ENCODE data around the gene UNC13B. TPM values are rescaled to one million over a fixed set of nuclear protein-coding genes. Genes with fewer than 3 reads are reported as not detected.

UNC13B gene
- total RNA-seq, 1 experiment from 2014 or later = 9.8 TPM

GRCh38 chr9:35267710-35268109, 105.9 kb downstream of the UNC13B start:
- Histone ChIP-seq H3K27me3 (ENCODE audit: low read length) (no peaks in the 10 kb centered on the region), H3F3A (ENCODE audit: low read length, unreplicated experiment) (no peaks in the 10 kb centered on the region), H3K4me3 (ENCODE audit: low read length) (no peak overlapping the region), H3K27ac (ENCODE audit: low read length) (no peak overlapping the region), H3K36me3 (ENCODE audit: low read depth, low read length) (no peaks in the 10 kb centered on the region), H3K4me2 (ENCODE audit: low read length) (no peak overlapping the region), H3K4me1 (ENCODE audit: insufficient read depth, low read length) (peaks cover 9% of the 10 kb centered on the region), H3K9me2 (replicated peaks; ENCODE audit: low read length) (no peaks in the 10 kb centered on the region), H3K9ac (ENCODE audit: low read length) (no peak overlapping the region), H2AFZ (ENCODE audit: low read length) (no peak overlapping the region), H3K9me3 (ENCODE audit: low read length) (no peaks in the 10 kb centered on the region), H3K79me2 (ENCODE audit: low read length) (no peaks in the 10 kb centered on the region), H4K20me1 (ENCODE audit: low read length) (no peaks in the 10 kb centered on the region)
- ATAC-seq = no peak
- intact Hi-C loops (cut with micrococcal nuclease) = no loop called here
- TF ChIP-seq EZH2 (IDR thresholded peaks at IDR 0.05; ENCODE audit: low read length, unreplicated experiment) = no peak
- no peak for TF ChIP-seq EZH2phosphoT487 (IDR thresholded peaks at IDR 0.05; ENCODE audit: borderline replicate concordance, low read length)
- no peak for TF ChIP-seq CTCF (conservative IDR thresholded peaks at IDR 0.05; ENCODE audit: low read depth, low read length)
- POLR2A ChIA-PET (ENCODE audit: unreplicated experiment) = no interaction called here
- CTCF ChIA-PET = no interaction called here
- no peak for DNase-seq
- no TSS peak for BruUV-seq (replicated peaks)

GRCh38 chr9:35269919-35270318, 108.1 kb downstream of the UNC13B start:
- H2AFZ ChIP-seq (ENCODE audit: low read length) = no peak overlapping the region
- no TSS peak for BruUV-seq (replicated peaks)
- no peaks in the 10 kb centered on the region for H3K9me3 ChIP-seq (ENCODE audit: low read length)
- ChIA-PET POLR2A (ENCODE audit: unreplicated experiment) (no interaction called here), CTCF (interaction anchor here (0.7 kb wide), 1 partner anchor 11 kb away, joined by 3 read pairs; no protein-coding TSS in a partner anchor)
- no peak overlapping the region for H3K4me3 ChIP-seq (ENCODE audit: low read length)
- H3K4me2 ChIP-seq (ENCODE audit: low read length) = no peak overlapping the region
- H3K4me1 ChIP-seq (ENCODE audit: insufficient read depth, low read length) = peaks cover 19% of the 10 kb centered on the region
- ATAC-seq (no peak), DNase-seq (no peak)
- no peaks in the 10 kb centered on the region for H3K79me2 ChIP-seq (ENCODE audit: low read length)
- intact Hi-C loops (cut with micrococcal nuclease) = loop anchor here (5.0 kb wide), 1 partner anchor 202 kb away; no protein-coding TSS in a partner anchor
- H3K27me3 ChIP-seq (ENCODE audit: low read length) = no peaks in the 10 kb centered on the region
- H3K9me2 ChIP-seq (replicated peaks; ENCODE audit: low read length) = no peaks in the 10 kb centered on the region
- H4K20me1 ChIP-seq (ENCODE audit: low read length) = no peaks in the 10 kb centered on the region
- H3F3A ChIP-seq (ENCODE audit: low read length, unreplicated experiment) = peaks cover 3% of the 10 kb centered on the region
- TF ChIP-seq CTCF (conservative IDR thresholded peaks at IDR 0.05; ENCODE audit: low read depth, low read length) (no peak), EZH2 (IDR thresholded peaks at IDR 0.05; ENCODE audit: low read length, unreplicated experiment) (no peak), EZH2phosphoT487 (IDR thresholded peaks at IDR 0.05; ENCODE audit: borderline replicate concordance, low read length) (no peak)
- no peaks in the 10 kb centered on the region for H3K36me3 ChIP-seq (ENCODE audit: low read depth, low read length)
- H3K27ac ChIP-seq (ENCODE audit: low read length) = no peak overlapping the region
- H3K9ac ChIP-seq (ENCODE audit: low read length) = no peak overlapping the region

- no peaks in the 10 kb centered on the region for H3K79me2 ChIP-seq (ENCODE audit: low read length)
These were observed 109.8 kb downstream of the UNC13B start for GRCh38 chr9:35271637-35272036.

More at GRCh38 chr9:35271637-35272036, 109.8 kb downstream of the UNC13B start:
- H3K27ac ChIP-seq (ENCODE audit: low read length) = no peak overlapping the region
- H3K9me2 ChIP-seq (replicated peaks; ENCODE audit: low read length) = no peaks in the 10 kb centered on the region
- intact Hi-C loops (cut with micrococcal nuclease) = loop anchor here (5.0 kb wide), 1 partner anchor 201 kb away; no protein-coding TSS in a partner anchor
- H3K9ac ChIP-seq (ENCODE audit: low read length) = no peak overlapping the region
- ChIA-PET POLR2A (ENCODE audit: unreplicated experiment) (no interaction called here), CTCF (no interaction called here)
- TF ChIP-seq EZH2phosphoT487 (IDR thresholded peaks at IDR 0.05; ENCODE audit: borderline replicate concordance, low read length) (no peak), EZH2 (IDR thresholded peaks at IDR 0.05; ENCODE audit: low read length, unreplicated experiment) (no peak), CTCF (conservative IDR thresholded peaks at IDR 0.05; ENCODE audit: low read depth, low read length) (no peak)
- no peaks in the 10 kb centered on the region for H3K36me3 ChIP-seq (ENCODE audit: low read depth, low read length)
- no peak overlapping the region for H2AFZ ChIP-seq (ENCODE audit: low read length)
- no peaks in the 10 kb centered on the region for H3K27me3 ChIP-seq (ENCODE audit: low read length)
- H3F3A ChIP-seq (ENCODE audit: low read length, unreplicated experiment) = peaks cover 3% of the 10 kb centered on the region
- no peak overlapping the region for H3K4me3 ChIP-seq (ENCODE audit: low read length)
- DNase-seq (no peak), ATAC-seq (no peak)
- H3K9me3 ChIP-seq (ENCODE audit: low read length) = no peaks in the 10 kb centered on the region
- H3K4me1 ChIP-seq (ENCODE audit: insufficient read depth, low read length) = peaks cover 19% of the 10 kb centered on the region
- H4K20me1 ChIP-seq (ENCODE audit: low read length) = no peaks in the 10 kb centered on the region
- H3K4me2 ChIP-seq (ENCODE audit: low read length) = no peak overlapping the region
- no TSS peak for BruUV-seq (replicated peaks)
